Measurements from ENCODE around the gene MYO18B.

Gene MYO18B

GRCh38 chr22:25714070-25714469 lies 27.9 kb upstream of the MYO18B start:
- peaks cover 63% of the 10 kb centered on the region for H3K36me3 ChIP-seq (replicated peaks; ENCODE audit: low read depth, low read length)
- H3K4me2 ChIP-seq (ENCODE audit: low read length): no peak overlapping the region
- no peak overlapping the region for H2AFZ ChIP-seq (ENCODE audit: low read depth, low read length)
- no peaks in the 10 kb centered on the region for H4K20me1 ChIP-seq (ENCODE audit: insufficient read depth, low read length)
- H3K27ac ChIP-seq (ENCODE audit: low read length): no peak overlapping the region
- H3K9ac ChIP-seq (ENCODE audit: low read length): no peak overlapping the region
- no peaks in the 10 kb centered on the region for H3K9me3 ChIP-seq (ENCODE audit: insufficient read depth, low read length)
- TF ChIP-seq CTCF (IDR thresholded peaks at IDR 0.05; ENCODE audit: low read depth, low read length) (no peak), EZH2phosphoT487 (IDR thresholded peaks at IDR 0.05; ENCODE audit: low read depth) (no peak)
- H3K4me1 ChIP-seq (ENCODE audit: low read length): peaks cover 54% of the 10 kb centered on the region
- H3K27me3 ChIP-seq (ENCODE audit: low read depth, low read length): no peaks in the 10 kb centered on the region
- peaks cover 2% of the 10 kb centered on the region; the same call in 1 of the 2 replicates for H3K79me2 ChIP-seq (ENCODE audit: low read length)
- H3K4me3 ChIP-seq (ENCODE audit: low read length): no peak overlapping the region

GRCh38 chr22:25714739-25715138 lies 27.2 kb upstream of the MYO18B start:
- peak overlapping the region; percentile 13; the same call in 1 of the 2 replicates for H3K27ac ChIP-seq (ENCODE audit: low read length)
- peaks cover 2% of the 10 kb centered on the region; the same call in 1 of the 2 replicates for H3K79me2 ChIP-seq (ENCODE audit: low read length)
- TF ChIP-seq EZH2phosphoT487 (IDR thresholded peaks at IDR 0.05; ENCODE audit: low read depth) (no peak), CTCF (IDR thresholded peaks at IDR 0.05; ENCODE audit: low read depth, low read length) (no peak)
- H3K9ac ChIP-seq (ENCODE audit: low read length): no peak overlapping the region
- H3K4me1 ChIP-seq (ENCODE audit: low read length): peaks cover 50% of the 10 kb centered on the region
- H2AFZ ChIP-seq (ENCODE audit: low read depth, low read length): no peak overlapping the region
- peaks cover 70% of the 10 kb centered on the region for H3K36me3 ChIP-seq (replicated peaks; ENCODE audit: low read depth, low read length)
- no peaks in the 10 kb centered on the region for H4K20me1 ChIP-seq (ENCODE audit: insufficient read depth, low read length)
- H3K4me3 ChIP-seq (ENCODE audit: low read length): no peak overlapping the region
- H3K27me3 ChIP-seq (ENCODE audit: low read depth, low read length): no peaks in the 10 kb centered on the region
- H3K9me3 ChIP-seq (ENCODE audit: insufficient read depth, low read length): no peaks in the 10 kb centered on the region
- no peak overlapping the region for H3K4me2 ChIP-seq (ENCODE audit: low read length)

GRCh38 chr22:25716637-25717036 lies 25.4 kb upstream of the MYO18B start:
- Histone ChIP-seq H3K4me2 (ENCODE audit: low read length) (no peak overlapping the region; the same call in 1 of the 2 replicates), H3K27me3 (ENCODE audit: low read depth, low read length) (no peaks in the 10 kb centered on the region), H3K9ac (ENCODE audit: low read length) (no peak overlapping the region), H3K4me1 (ENCODE audit: low read length) (peaks cover 37% of the 10 kb centered on the region), H3K27ac (ENCODE audit: low read length) (peak overlapping the region; percentile 56; the same call in 1 of the 2 replicates), H3K79me2 (ENCODE audit: low read length) (no peaks in the 10 kb centered on the region), H3K36me3 (replicated peaks; ENCODE audit: low read depth, low read length) (peaks cover 66% of the 10 kb centered on the region), H3K9me3 (ENCODE audit: insufficient read depth, low read length) (no peaks in the 10 kb centered on the region), H3K4me3 (ENCODE audit: low read length) (no peak overlapping the region), H4K20me1 (ENCODE audit: insufficient read depth, low read length) (no peaks in the 10 kb centered on the region), H2AFZ (ENCODE audit: low read depth, low read length) (no peak overlapping the region)
- no peak for TF ChIP-seq CTCF (IDR thresholded peaks at IDR 0.05; ENCODE audit: low read depth, low read length)
- TF ChIP-seq EZH2phosphoT487 (IDR thresholded peaks at IDR 0.05; ENCODE audit: low read depth): no peak

- Histone ChIP-seq H3K9me3 (ENCODE audit: insufficient read depth, low read length) (no peaks in the 10 kb centered on the region), H3K4me2 (ENCODE audit: low read length) (peak overlapping the region; percentile 62), H3K4me3 (ENCODE audit: low read length) (peak overlapping the region; percentile 19), H3K36me3 (replicated peaks; ENCODE audit: low read depth, low read length) (peaks cover 65% of the 10 kb centered on the region), H3K4me1 (ENCODE audit: low read length) (peaks cover 37% of the 10 kb centered on the region), H3K79me2 (ENCODE audit: low read length) (no peaks in the 10 kb centered on the region), H4K20me1 (ENCODE audit: insufficient read depth, low read length) (no peaks in the 10 kb centered on the region), H3K27ac (ENCODE audit: low read length) (peak overlapping the region; percentile 56), H3K9ac (ENCODE audit: low read length) (peak overlapping the region; percentile 21; the same call in 1 of the 2 replicates), H3K27me3 (ENCODE audit: low read depth, low read length) (no peaks in the 10 kb centered on the region), H2AFZ (ENCODE audit: low read depth, low read length) (no peak overlapping the region)
- no peak for TF ChIP-seq EZH2phosphoT487 (IDR thresholded peaks at IDR 0.05; ENCODE audit: low read depth)
- TF ChIP-seq CTCF (IDR thresholded peaks at IDR 0.05; ENCODE audit: low read depth, low read length): no peak
These were observed 23.7 kb upstream of the MYO18B start for GRCh38 chr22:25718135-25718840.
